ENCODE measurements around the gene METTL1. TPM values are rescaled to one million over a fixed set of nuclear protein-coding genes. Genes with fewer than 3 reads are reported as not detected.

Gene METTL1
- polyA plus RNA-seq, 1 donor: 22.8 TPM

GRCh38 chr12:57813971-57814772, 42.3 kb upstream of the METTL1 start:
- no peak overlapping the region for H3K4me3 ChIP-seq (ENCODE audit: low read length)
- H3K27me3 ChIP-seq (ENCODE audit: control insufficient read depth, insufficient read depth, low read length): no peaks in the 10 kb centered on the region
- peaks cover 2% of the 10 kb centered on the region for H3K9me3 ChIP-seq (ENCODE audit: control insufficient read depth, low read depth, low read length)
- no peak overlapping the region for H3K27ac ChIP-seq (ENCODE audit: low read length)
- peaks cover 7% of the 10 kb centered on the region for H3K4me1 ChIP-seq (ENCODE audit: control insufficient read depth, insufficient read depth, low read length)
- H3K36me3 ChIP-seq (ENCODE audit: control insufficient read depth, insufficient read depth, low read length): peaks cover 36% of the 10 kb centered on the region
- no peak for DNase-seq
- WGBS (ENCODE audit: insufficient coverage, low lambda C conversion rate): 80% methylated on average over 2 of the region's 17 CpGs

- no peak overlapping the region for H3K27ac ChIP-seq (ENCODE audit: low read length)
- H3K9me3 ChIP-seq (ENCODE audit: control insufficient read depth, low read depth, low read length): peaks cover 2% of the 10 kb centered on the region
- H3K36me3 ChIP-seq (ENCODE audit: control insufficient read depth, insufficient read depth, low read length): peaks cover 40% of the 10 kb centered on the region
- peaks cover 7% of the 10 kb centered on the region for H3K4me1 ChIP-seq (ENCODE audit: control insufficient read depth, insufficient read depth, low read length)
- H3K27me3 ChIP-seq (ENCODE audit: control insufficient read depth, insufficient read depth, low read length): no peaks in the 10 kb centered on the region
- DNase-seq: no peak
- WGBS (ENCODE audit: insufficient coverage, low lambda C conversion rate): no CpG with 5 or more reads among the region's 14 CpGs
- no peak overlapping the region for H3K4me3 ChIP-seq (ENCODE audit: low read length)
Measured at GRCh38 chr12:57813111-57813970, 41.4 kb upstream of the METTL1 start.

DNA sequence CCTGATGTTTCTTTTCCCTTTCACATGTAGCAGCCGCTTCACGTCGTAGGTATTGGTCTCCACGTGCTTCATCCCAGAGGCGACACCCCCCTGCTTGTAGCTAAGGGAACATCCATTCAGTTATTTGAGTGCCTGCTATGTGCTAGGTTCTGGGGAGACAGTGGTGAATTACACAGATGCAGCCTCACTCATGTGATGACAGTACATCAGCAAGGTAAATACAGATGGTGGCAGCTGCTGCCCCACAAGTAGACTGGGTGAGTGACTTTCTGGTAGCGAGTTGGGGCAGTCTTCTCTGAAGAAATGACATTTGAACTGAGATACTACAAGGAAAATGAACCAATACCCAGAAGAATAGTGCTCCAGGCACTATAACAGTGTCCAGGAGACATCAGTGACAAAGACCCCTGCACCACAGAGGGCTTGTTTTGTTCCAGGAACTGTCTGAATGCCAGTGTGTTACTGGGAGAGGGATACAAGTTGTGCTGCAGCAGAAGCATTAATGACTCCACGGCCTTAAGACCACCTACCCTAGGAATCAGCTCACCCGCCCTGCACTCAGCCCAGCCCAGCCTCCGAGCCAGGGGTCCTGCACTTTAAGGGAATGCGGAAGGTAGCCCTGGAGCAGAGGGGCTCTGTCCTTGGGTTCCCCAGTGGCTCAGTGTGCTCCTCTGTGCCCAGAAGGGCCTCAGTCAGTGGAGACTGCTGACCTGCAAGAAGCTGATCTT, 39.3 kb upstream of the METTL1 start:
- peaks cover 54% of the 10 kb centered on the region for H3K36me3 ChIP-seq (ENCODE audit: control insufficient read depth, insufficient read depth, low read length)
- WGBS (ENCODE audit: insufficient coverage, low lambda C conversion rate): no CpG with 5 or more reads among the region's 10 CpGs
- H3K9me3 ChIP-seq (ENCODE audit: control insufficient read depth, low read depth, low read length): peaks cover 2% of the 10 kb centered on the region
- no peak overlapping the region for H3K4me3 ChIP-seq (ENCODE audit: low read length)
- no peaks in the 10 kb centered on the region for H3K27me3 ChIP-seq (ENCODE audit: control insufficient read depth, insufficient read depth, low read length)
- H3K27ac ChIP-seq (ENCODE audit: low read length): no peak overlapping the region
- DNase-seq: no peak
- H3K4me1 ChIP-seq (ENCODE audit: control insufficient read depth, insufficient read depth, low read length): no peaks in the 10 kb centered on the region

GRCh38 chr12:57810450-57810849, 38.5 kb upstream of the METTL1 start:
- no peaks in the 10 kb centered on the region for H3K9me3 ChIP-seq (ENCODE audit: control insufficient read depth, low read depth, low read length)
- peaks cover 54% of the 10 kb centered on the region for H3K36me3 ChIP-seq (ENCODE audit: control insufficient read depth, insufficient read depth, low read length)
- WGBS (ENCODE audit: insufficient coverage, low lambda C conversion rate): no CpG with 5 or more reads among the region's 5 CpGs
- no peaks in the 10 kb centered on the region for H3K27me3 ChIP-seq (ENCODE audit: control insufficient read depth, insufficient read depth, low read length)
- H3K4me1 ChIP-seq (ENCODE audit: control insufficient read depth, insufficient read depth, low read length): no peaks in the 10 kb centered on the region
- no peak overlapping the region for H3K27ac ChIP-seq (ENCODE audit: low read length)
- no peak for DNase-seq
- no peak overlapping the region for H3K4me3 ChIP-seq (ENCODE audit: low read length)

DNA sequence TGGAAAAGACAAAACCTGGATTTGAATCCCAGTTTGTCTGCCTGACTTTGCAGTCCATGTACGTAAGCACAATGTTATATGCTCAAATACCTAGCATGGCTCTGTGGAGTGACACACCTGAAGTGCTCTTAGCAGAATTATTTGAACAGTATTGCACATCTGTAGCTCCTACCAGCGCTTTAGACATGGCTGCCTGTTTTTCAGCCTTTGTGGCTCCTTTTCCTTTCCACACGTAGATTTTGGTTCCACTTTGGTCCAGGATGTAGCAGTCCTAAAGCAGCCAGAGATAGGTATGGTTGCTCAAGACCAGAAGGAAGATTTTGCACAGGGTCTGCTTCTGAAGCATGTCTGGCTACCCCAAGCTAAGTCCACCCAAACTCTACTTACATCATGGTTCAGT, 37.5 kb upstream of the METTL1 start:
- no peaks in the 10 kb centered on the region for H3K4me1 ChIP-seq (ENCODE audit: control insufficient read depth, insufficient read depth, low read length)
- no peak overlapping the region for H3K4me3 ChIP-seq (ENCODE audit: low read length)
- H3K9me3 ChIP-seq (ENCODE audit: control insufficient read depth, low read depth, low read length): no peaks in the 10 kb centered on the region
- WGBS (ENCODE audit: insufficient coverage, low lambda C conversion rate): no CpG with 5 or more reads among the region's 3 CpGs
- H3K36me3 ChIP-seq (ENCODE audit: control insufficient read depth, insufficient read depth, low read length): peaks cover 54% of the 10 kb centered on the region
- no peak for DNase-seq
- no peaks in the 10 kb centered on the region for H3K27me3 ChIP-seq (ENCODE audit: control insufficient read depth, insufficient read depth, low read length)
- H3K27ac ChIP-seq (ENCODE audit: low read length): no peak overlapping the region

DNA sequence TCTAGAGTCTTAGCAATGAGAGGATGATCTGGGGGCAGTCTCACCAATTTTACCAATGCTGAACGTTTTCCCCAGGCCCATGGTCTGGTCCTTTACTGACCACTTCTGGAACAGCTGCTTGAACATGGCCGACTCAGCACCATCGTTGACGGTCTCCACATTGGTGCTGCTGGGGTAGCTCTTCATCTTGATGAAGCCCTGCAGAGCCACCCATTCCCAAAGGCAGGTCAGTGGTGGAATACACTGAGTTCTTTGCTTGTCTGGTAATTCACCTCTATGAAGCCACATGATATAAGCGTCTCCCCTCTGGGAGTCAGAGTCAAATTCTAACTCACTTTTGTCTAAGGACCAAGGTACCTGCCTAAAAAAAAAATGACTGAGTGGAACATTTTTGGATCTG, 36.4 kb upstream of the METTL1 start:
- H3K4me3 ChIP-seq (ENCODE audit: low read length): no peak overlapping the region
- no CpG with 5 or more reads among the region's 5 CpGs for WGBS (ENCODE audit: insufficient coverage, low lambda C conversion rate)
- no peaks in the 10 kb centered on the region for H3K27me3 ChIP-seq (ENCODE audit: control insufficient read depth, insufficient read depth, low read length)
- no peaks in the 10 kb centered on the region for H3K9me3 ChIP-seq (ENCODE audit: control insufficient read depth, low read depth, low read length)
- peaks cover 57% of the 10 kb centered on the region for H3K36me3 ChIP-seq (ENCODE audit: control insufficient read depth, insufficient read depth, low read length)
- H3K27ac ChIP-seq (ENCODE audit: low read length): no peak overlapping the region
- no peaks in the 10 kb centered on the region for H3K4me1 ChIP-seq (ENCODE audit: control insufficient read depth, insufficient read depth, low read length)
- no peak for DNase-seq

DNA sequence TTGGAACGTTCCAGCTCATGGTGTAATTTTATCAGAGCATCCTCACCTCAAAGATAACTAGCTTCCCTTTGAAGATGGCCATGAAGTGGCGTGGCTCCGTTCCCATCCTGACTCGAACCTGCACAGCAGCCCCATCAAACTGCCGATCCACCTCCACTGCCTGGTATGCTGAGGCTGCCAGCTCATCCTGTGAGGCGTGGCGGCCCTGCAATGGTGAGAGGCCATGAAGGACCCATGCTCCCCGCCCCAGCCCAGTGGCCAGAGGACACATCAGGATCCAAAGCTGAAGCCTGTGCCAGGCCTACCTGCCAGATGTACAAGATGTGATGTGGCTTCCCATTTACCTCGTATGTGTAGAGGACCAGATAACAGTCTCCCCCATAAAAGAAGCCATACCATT, 35.4 kb upstream of the METTL1 start:
- Histone ChIP-seq H3K4me1 (ENCODE audit: control insufficient read depth, insufficient read depth, low read length) (no peaks in the 10 kb centered on the region), H3K9me3 (ENCODE audit: control insufficient read depth, low read depth, low read length) (no peaks in the 10 kb centered on the region), H3K27ac (ENCODE audit: low read length) (no peak overlapping the region), H3K27me3 (ENCODE audit: control insufficient read depth, insufficient read depth, low read length) (no peaks in the 10 kb centered on the region), H3K36me3 (ENCODE audit: control insufficient read depth, insufficient read depth, low read length) (peaks cover 63% of the 10 kb centered on the region), H3K4me3 (ENCODE audit: low read length) (no peak overlapping the region)
- no CpG with 5 or more reads among the region's 9 CpGs for WGBS (ENCODE audit: insufficient coverage, low lambda C conversion rate)
- no peak for DNase-seq

DNA sequence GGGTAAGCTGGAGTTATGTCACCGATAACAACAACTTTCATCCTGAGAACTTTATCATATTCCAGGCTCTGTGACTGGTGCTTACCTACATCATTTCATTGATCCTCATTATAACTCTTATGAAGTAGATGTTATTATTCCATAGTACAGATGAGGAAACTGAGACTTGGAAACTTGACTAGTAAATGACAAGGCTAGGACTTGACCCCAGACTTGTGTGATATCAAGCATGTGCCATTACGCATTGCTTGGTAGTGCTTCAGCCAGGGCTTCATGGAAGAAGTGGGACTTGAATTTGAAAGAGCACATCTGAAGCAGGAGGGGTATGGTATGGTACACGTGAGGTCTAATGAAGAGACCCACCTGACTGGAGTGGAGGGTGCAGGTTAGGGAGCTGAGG, 34.8 kb upstream of the METTL1 start:
- Histone ChIP-seq H3K27me3 (ENCODE audit: control insufficient read depth, insufficient read depth, low read length) (no peaks in the 10 kb centered on the region), H3K4me1 (ENCODE audit: control insufficient read depth, insufficient read depth, low read length) (no peaks in the 10 kb centered on the region), H3K9me3 (ENCODE audit: control insufficient read depth, low read depth, low read length) (no peaks in the 10 kb centered on the region), H3K27ac (ENCODE audit: low read length) (no peak overlapping the region), H3K4me3 (ENCODE audit: low read length) (no peak overlapping the region), H3K36me3 (ENCODE audit: control insufficient read depth, insufficient read depth, low read length) (peaks cover 63% of the 10 kb centered on the region)
- WGBS (ENCODE audit: insufficient coverage, low lambda C conversion rate): 100% methylated on average over 1 of the region's 3 CpGs
- DNase-seq: no peak

- Histone ChIP-seq H3K9me3 (ENCODE audit: control insufficient read depth, low read depth, low read length) (no peaks in the 10 kb centered on the region), H3K4me3 (ENCODE audit: low read length) (no peak overlapping the region), H3K27ac (ENCODE audit: low read length) (no peak overlapping the region), H3K36me3 (ENCODE audit: control insufficient read depth, insufficient read depth, low read length) (peaks cover 50% of the 10 kb centered on the region), H3K4me1 (ENCODE audit: control insufficient read depth, insufficient read depth, low read length) (no peaks in the 10 kb centered on the region), H3K27me3 (ENCODE audit: control insufficient read depth, insufficient read depth, low read length) (no peaks in the 10 kb centered on the region)
- DNase-seq: no peak
- no CpG with 5 or more reads among the region's 9 CpGs for WGBS (ENCODE audit: insufficient coverage, low lambda C conversion rate)
Measured at GRCh38 chr12:57803319-57803893, 31.5 kb upstream of the METTL1 start.

GRCh38 chr12:57802607-57803006, 30.7 kb upstream of the METTL1 start:
- Histone ChIP-seq H3K27ac (ENCODE audit: low read length) (no peak overlapping the region), H3K4me1 (ENCODE audit: control insufficient read depth, insufficient read depth, low read length) (no peaks in the 10 kb centered on the region), H3K4me3 (ENCODE audit: low read length) (no peak overlapping the region), H3K27me3 (ENCODE audit: control insufficient read depth, insufficient read depth, low read length) (no peaks in the 10 kb centered on the region), H3K9me3 (ENCODE audit: control insufficient read depth, low read depth, low read length) (no peaks in the 10 kb centered on the region), H3K36me3 (ENCODE audit: control insufficient read depth, insufficient read depth, low read length) (peaks cover 44% of the 10 kb centered on the region)
- WGBS (ENCODE audit: insufficient coverage, low lambda C conversion rate): no CpG with 5 or more reads among the region's 1 CpG
- DNase-seq: no peak
